HUDEP-2 (cell line): ENCODE measurements around the gene SEM1.
A peak's percentile ranks its signal among the peaks of the same experiment; 100 is the strongest.
"Not testable (repeated sequence)": the region's sequence is repeated elsewhere in the genome, so short reads cannot be mapped to it uniquely, and the experiment has no call there.

Source experiments
- DNase-seq, 76 experiments: peaks; one replicate each; lab custom pipeline; 2025; ENCODE audit not compliant: unreplicated experiment in 76 of 76; lab: John Stamatoyannopoulos, UW

The SEM1 gene

DNA sequence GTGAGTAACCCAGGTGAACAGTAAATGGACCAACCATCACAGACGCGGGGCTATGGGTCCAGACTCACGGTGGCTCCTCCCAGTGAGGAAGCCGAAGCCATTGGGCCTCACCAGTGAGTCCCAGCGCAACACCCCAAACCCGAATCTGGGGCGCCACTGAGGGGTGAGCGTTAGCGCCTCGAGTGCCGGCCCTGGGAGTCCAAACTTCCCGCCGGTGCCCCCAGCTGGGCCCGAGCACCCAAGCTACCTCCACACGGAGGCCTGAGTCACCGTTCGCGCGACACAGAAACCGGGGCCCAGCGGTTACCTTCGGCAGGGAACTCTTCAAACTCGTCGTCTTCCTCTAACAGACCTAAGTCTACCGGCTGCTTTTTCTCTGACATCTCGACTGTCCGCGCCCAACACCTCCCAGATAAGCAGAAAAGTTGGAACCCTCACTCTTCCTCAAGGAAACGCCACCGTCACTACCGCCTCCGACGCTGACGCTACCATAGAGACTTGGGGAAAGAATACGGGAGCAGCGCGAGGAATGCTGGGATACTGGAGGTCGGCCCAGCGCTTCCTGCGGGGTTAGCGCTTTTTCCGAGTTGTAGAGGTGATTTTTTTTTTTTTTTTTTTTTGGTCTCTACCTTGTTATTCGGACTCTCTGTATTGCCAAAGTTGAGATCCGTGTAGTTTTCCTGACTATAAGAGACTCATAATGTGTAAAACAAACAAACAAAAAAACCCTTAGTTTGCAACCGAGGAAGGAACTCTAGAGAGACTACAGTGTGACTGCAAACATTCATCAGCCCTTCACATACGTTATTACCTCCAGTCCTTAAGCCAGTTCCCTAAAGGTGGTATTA lies at the start of gene SEM1:
TSS of gene SEM1 (minus strand) at position 466 of the 848 bp plus-strand sequence. CDS start at position 383, 83 bp downstream.
- DNase-seq = peak in 73 of 76 experiments; percentile 4 to 76 (median 52)

DNA sequence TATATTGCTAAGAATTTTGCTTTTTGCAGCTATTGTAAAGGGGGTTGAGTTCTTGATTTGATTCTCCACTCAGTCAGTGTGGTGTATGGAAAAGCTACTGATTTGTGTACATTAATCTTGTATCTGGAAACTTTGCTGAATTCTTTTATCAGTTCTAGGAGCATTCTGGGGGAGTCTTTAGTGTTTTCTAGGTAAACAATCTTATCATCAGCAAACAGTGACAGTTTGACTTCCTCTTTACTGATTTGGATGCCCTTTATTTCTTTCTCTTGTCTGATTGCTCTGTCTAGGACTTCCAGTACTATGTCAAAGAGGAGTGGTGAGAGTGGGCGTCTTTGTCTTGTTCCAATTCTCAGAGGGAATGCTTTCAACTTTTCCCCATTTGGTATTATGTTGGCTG lies 48.2 kb upstream of the SEM1 start:
- DNase-seq = peak in 1 of 76 experiments; percentile 4

DNA sequence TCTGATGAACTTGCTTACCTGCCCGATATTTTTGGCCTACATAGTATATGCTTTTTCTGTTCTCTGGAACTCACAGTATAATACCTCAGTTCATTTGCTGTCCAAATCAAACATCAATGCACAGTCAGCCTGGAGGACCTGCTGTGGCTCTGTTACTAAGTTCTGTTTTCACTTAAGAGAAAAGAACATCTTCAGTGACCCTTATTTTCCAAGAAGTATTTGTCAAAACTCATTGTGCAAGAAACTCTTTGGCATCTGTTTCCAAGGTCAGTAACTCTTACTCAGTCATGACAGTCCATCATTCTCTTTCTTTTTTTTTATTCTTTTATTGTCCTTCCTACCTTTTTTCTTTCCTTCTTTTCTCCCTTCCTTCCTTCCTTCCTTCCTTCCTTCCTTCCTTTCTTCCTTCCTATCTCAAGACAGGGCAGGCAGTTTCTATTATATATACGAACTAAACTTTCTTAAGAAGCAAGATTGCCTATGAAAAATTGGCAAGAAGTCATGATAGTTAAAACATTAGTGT lies 37.8 kb upstream of the SEM1 start:
- DNase-seq = no peak

DNA sequence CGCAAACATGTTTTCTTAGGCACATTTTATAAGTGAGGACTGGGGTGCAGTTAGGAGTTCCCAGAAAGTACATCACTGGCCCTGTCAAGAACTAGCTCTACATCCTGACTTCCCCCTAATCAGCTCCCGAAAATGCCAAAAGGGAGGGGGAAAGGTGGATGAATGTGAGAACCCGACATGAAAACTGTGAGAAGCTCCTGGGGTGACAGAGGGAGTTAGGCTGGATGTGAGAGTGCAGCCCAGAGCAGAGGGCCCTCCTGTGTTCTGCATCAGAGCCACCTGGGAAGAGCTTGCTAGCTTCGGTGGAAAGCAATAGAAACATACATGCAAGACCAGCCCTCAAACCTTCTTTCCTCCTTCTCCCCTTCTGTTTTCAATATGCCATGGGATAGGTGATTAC lies 30.5 kb upstream of the SEM1 start:
- no peak for DNase-seq

DNA sequence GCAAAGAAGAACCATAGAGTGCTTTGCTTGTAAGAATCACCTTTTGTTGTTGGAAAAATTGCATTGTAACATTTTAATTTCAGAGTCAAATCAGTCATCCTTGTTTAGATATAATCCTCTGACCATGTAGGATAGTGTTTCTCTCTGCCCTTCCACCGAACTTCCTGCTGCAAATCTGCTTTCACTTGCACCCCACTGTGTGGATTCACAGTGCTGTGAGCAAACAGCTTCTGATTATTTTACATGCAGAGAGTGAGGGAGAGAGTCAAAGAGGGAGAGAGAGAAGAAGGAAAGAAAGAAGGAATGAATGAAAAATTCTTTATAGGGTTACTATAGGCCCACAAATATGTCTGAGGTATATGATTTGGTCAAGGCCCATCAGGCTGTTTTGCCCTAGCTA lies 30.0 kb upstream of the SEM1 start:
- no peak for DNase-seq

DNA sequence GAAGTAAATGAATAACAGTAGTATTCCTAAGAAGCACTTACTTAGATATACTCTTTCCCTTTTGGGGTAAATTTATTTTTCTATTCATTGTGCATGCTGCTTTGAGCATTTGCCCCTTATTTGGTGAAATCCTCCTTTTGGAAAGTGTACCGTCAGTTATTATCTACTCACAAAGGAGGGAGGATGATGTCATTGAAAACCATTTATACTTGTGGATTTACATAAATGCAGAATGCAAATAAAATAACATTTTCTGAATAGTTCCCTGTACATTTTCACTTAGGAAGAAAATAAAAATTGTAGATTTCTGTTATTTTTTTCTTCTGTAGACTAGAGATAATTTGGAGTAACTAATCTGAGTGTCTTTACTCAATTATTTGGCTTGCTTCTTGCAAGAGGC lies 29.5 kb upstream of the SEM1 start:
- DNase-seq = no peak

DNA sequence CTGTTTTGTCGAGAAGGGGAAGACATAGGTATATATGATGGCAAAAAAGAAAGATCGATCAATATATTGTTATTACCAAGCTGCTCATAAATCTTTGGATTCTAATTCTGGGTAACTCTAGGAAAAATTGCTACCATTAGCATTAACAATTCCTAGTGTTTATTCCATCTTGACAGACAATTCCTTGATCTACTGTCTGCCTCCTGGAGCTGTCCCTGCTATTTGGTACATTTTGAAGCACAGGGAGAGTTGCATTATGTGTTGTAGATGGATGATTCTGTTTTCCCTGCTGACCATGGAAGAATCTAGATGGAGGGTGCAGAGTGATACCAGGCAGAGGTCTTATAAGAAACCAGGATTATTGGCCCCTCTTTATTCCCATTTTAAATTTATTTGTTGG lies 29.1 kb upstream of the SEM1 start:
- no peak for DNase-seq

DNA sequence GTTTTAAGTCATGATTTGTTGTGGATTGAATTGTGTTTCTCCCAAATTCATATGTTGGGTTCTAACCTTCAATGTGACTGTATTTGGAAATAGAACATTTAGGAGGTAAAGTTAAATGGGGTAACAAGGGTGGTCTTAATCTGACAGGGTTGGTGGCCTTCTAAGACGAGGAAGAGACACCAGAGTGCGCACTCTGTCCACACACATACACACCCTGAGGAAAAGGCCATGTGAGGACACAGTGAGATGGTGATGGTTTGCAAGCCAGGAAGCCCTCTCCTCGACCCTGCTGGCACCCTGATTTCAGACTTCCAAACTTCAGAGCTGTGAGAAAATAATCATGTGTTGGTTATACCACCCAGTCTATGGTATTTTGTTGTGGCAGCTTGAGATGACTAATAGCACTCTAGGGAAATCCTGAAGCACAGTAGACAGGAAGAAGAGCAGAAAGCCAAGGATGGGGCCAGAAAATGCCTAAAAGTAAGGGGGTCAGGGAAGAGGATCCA lies 28.0 kb upstream of the SEM1 start:
- DNase-seq = no peak

DNA sequence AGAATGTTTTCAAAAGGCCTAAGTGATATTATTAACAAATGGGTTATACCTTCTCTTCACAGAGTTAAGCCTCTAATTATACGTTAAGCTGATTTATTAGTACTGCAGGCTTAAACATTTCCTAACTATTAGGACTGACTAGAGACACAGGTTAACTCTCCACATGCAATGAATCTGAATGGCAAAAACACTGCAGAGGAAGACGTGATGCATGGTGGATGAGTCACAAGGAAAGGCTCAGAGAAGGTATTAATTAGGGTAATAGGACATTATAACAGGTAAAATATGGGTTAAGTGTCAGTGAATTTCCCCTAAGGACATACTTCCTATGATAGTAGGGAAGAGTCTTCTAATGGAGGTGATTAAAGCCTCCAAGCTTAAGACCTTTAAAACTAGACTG lies 24.7 kb upstream of the SEM1 start:
- DNase-seq = no peak

DNA sequence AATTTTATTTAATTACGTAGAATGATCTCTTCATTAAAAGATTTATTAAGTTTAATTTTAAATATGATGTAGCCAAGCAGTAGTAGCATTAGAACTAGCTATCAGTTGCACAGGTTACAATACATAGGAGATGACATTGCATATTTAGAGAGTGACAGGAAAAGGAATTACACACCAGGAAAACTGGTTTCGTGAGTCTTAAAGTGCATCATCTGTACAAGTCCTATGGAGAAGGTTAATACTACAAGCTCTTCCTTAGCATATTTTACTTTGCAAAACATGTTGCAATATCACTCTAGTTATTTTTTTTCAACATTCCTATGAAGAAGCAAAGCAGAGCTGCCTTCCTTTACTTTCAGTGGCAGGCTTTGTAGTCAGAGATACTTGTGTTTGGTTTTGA lies 20.2 kb upstream of the SEM1 start:
- DNase-seq = no peak

DNA sequence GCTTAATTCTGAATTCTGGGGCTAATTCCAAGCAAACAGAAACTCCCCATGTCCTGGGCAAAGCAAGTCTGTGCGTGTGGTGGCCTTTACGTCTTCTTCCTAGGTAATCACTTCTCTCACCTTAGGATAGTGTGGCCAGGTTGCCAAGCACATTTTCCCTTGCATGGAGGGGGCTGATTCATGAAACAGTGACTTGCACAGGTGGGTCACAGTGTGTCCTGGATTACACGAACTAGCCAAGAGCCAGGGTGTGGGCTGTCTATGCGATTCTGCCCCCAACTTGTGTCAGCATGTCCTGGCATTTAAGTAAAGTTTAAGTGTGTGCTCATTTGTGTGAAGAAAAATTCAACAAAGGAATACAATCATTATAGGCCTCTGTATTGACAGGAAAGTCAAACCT lies 18.5 kb upstream of the SEM1 start:
- no peak for DNase-seq

DNA sequence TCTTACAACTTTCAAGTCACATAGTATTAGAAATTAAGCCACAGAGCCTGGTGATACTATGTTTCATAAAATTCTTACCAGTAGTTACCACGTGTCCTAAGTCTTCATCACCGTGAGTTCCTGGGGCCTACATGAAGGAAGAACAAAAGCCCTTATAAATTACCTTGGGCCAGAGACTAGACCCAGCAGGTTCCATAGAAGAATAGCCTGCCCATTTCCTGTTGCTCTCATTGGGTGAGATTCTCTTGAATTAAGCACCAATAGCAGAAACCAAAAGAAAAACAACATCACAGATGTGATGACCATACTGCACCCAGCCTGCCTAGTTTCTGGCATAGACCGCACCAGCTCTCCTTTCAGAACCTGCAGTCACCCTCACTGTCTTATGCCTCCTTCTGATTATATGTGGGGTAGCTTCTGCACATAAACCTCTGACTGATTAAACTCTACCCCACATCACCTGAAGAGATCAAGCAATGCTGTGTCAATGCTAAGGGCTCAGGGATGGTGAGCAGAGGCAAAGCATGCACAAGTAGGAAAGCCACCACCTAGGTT lies 18.0 kb upstream of the SEM1 start:
- DNase-seq = no peak

DNA sequence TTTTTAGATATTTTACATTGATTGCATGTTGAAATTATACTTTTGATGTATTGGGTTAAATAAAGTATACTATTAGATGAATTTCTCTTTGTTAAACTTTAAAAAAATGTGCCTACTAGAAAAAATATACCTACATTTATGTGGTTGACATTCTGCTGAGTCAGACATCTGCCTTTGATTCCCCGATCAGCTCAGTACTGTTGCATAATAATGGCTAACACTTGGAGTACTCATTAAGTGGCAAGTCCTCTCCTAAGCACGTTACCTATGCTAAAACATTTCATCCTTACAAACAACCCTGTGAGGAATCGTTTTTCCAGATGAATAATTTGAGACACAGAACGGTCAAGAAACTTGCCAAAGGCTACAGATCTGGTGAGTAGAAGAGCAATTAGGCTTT lies 14.0 kb upstream of the SEM1 start:
- DNase-seq = no peak

DNA sequence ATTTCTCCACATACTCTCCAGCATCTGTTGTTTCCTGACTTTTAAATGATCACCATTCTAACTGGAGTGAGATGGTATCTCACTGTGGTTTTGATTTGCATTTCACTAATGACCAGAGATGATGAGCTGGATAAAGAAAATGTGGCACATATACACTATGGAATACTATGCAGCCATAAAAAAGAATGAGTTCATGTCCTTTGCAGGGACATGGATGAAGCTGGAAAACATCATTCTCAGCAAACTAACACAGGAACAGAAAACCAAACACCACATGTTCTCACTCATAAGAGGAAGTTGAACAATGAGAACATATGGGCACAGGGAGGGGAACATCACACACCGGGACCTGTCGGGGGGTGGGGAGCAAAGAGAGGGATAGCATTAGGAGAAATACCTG lies 13.3 kb upstream of the SEM1 start:
- not testable (repeated sequence) for DNase-seq

DNA sequence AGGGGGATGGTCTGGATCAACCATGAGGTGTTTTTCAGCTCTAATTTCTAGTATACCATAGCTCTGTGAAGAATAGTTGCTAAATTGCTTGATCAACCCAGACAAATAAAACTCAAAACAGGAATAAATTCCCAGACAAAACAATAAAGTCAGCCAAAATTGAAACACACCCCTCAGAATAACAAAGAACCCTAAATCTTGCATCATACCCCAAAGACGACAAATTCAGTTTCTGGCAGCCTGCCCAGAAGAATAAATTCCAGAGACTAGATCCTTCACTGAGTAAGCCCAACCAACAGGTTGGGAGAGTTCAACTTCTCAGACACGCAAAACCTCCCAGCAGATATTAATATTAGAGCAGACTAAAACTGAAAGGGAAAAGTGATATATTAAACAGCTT lies 11.2 kb upstream of the SEM1 start:
- no peak for DNase-seq

DNA sequence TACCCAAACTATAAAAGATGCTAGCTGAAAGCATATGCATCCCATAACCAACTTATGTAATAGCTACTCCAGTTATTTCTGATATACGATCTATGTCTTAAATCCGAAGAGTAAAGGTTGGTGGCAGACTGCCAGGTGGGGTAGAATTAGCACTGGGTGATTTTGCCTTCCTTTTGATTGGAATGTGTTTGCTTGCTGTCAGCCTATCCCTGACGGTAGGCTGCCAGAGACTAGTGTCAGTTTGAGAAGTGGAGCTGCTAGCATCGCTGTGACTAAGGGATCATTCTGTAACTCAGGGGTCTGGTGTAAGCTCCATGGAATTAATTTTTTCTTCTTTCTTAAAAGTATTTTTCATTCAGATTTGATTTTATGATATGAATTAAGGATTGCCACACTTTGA lies 9.5 kb upstream of the SEM1 start:
- no peak for DNase-seq

DNA sequence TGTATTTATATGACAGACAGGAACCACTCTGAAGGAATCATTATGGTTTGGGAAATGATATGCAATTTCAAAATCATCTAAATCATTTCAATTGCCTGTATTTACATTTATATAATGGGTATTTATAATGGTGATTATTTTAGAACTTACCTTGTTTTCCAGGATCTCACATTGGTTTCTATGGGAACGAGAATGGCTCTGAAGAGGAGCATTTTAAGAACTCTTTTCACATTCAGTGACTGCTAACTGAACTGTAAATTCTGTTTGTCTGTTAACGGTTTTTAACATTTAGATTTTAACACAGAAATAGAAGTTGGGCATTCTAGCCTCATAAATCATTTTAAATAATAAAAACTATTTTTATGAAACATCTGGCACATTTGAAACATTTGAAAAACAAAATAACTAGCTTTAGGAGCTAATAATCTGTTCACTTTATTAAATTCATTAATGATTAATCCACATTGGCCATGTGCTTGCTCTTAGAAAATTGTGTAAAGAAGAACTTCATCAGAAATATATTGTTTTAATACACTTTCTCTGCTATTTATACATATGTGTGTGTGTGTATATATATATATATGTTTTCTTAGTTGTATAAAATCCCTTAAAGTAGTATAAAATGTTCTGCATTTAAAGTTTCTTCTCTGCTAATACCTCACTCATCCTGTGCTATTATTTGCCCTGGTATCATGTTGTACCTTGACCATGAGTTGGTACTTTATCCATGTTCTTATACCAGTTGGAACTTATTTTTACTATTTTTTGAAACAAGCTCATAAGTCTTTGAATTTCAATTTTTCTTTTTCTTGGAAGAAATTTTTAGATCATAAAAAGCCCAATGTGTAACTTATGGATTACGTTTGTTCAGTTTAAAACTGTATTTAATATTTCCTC lies 8.7 kb upstream of the SEM1 start:
- no peak for DNase-seq

DNA sequence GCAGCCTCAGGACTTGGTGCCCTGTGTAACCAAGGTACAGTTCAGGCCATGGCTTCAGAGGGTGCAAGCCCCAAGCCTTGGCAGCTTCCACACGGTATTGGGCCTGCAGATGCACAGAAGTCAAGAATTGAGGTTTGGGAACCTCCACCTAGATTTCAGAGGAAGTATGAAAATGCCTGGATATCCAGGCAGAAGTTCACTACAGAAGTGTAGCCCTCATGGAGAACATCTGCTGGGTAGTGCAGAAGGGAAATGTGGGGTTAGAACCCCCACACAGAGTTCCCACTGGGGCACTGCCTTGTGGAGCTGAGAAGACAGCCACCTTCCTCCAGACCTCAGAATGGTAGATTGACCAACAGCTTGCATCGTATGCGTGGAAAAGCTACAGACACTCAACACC lies 3.4 kb upstream of the SEM1 start:
- no peak for DNase-seq

DNA sequence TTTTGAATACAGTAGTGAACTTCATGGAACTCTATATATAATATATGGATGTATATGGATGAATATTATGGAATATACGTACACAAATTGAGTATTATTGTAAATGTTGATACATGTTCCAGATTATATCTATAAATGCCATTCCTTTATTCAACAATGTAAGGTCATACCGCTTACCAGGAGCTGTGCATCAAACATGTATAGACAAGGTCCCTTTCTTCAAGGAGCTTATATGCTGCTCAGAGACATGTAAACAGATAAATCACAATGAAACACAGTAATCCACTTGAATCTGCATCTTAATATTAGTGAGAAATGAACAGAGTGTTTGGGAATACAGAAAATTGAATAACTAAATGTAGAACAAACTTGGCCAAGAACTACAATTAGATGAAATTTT lies 898 bp upstream of the SEM1 start:
- no peak for DNase-seq

DNA sequence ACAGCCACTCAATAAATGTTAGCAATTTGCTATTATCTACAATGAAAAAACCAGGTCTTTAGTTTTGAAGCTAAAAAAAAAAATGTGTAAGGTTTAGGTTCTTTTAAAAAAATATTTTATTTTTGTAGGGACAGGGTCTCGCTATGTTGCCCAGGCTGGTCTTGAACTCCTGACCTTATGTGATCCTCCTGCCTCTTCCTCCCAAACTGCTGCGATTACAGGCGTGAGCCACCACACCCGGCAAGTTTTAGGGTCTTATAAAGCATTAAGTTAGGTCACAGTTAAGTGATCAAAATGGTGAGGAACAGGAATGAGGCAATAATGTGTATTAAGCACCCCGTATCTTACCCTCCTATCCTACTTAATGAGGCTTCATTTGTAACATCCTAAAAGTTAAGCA lies 774 bp downstream of the SEM1 start:
- no peak for DNase-seq
